Large intestine (tissue), 3 donors: ENCODE data around the gene ALDH7A1. TPM values are rescaled to one million over a fixed set of nuclear protein-coding genes. Genes with fewer than 3 reads are reported as not detected.

Experiments
- DNase-seq, 2 donors: peaks; one replicate each; pipeline versions ENCODE4 v3.0.0 to v3.0.0-alpha.2; 2013
- H3K27ac ChIP-seq: one replicate; pipeline ENCODE4 v1.5.1; 2013; ENCODE audit warnings: low read length
- H3K27me3 ChIP-seq: 2 replicates; pipeline ENCODE4 v1.6.1; 2013; ENCODE audit warnings: low read length; ENCODE audit not compliant: control insufficient read depth, insufficient read depth
- H3K36me3 ChIP-seq: 2 replicates; pipeline ENCODE4 v1.6.1; 2013; ENCODE audit warnings: low read length; ENCODE audit not compliant: control insufficient read depth, insufficient read depth
- H3K4me1 ChIP-seq: one replicate; pipeline ENCODE4 v1.6.1; 2013; ENCODE audit warnings: low read length; ENCODE audit not compliant: control insufficient read depth, insufficient read depth
- H3K4me3 ChIP-seq: one replicate; pipeline ENCODE4 v1.5.1; 2013; ENCODE audit warnings: low read length
- H3K9me3 ChIP-seq: one replicate; pipeline ENCODE4 v1.6.1; 2013; ENCODE audit warnings: mild to moderate bottlenecking, low read depth, low read length, moderate library complexity; ENCODE audit not compliant: control insufficient read depth
- WGBS: methylation state at CpG from one replicate; pipeline ENCODE4 v1.1.5; 2013; ENCODE audit warnings: low lambda C conversion rate; ENCODE audit not compliant: insufficient coverage; 5-methylcytosine and 5-hydroxymethylcytosine counted together
- polyA plus RNA-seq: library from polyadenylated mRNA; unstranded; fragments of 120-200 nt; gene quantifications from one replicate; pipeline ENCODE4 v1.2.1, GENCODE V29; 2013

ALDH7A1 gene
- polyA plus RNA-seq, 1 donor, result 66.4 TPM

GRCh38 chr5:126538579-126538978 is 56.4 kb downstream of the ALDH7A1 start:
- Histone ChIP-seq H3K4me3 (no peak overlapping the region), H3K9me3 (no peaks in the 10 kb centered on the region), H3K27ac (no peak overlapping the region), H3K36me3 (no peaks in the 10 kb centered on the region), H3K4me1 (peaks cover 9% of the 10 kb centered on the region), H3K27me3 (no peaks in the 10 kb centered on the region)
- 67% methylated on average over 1 of the region's 1 CpG for WGBS
- DNase-seq, result no peak

GRCh38 chr5:126536874-126537273 is 58.1 kb downstream of the ALDH7A1 start:
- Histone ChIP-seq H3K36me3 (no peaks in the 10 kb centered on the region), H3K27me3 (no peaks in the 10 kb centered on the region), H3K9me3 (no peaks in the 10 kb centered on the region), H3K27ac (no peak overlapping the region), H3K4me3 (no peak overlapping the region), H3K4me1 (peaks cover 2% of the 10 kb centered on the region)
- DNase-seq, result no peak
- 54% methylated on average over 3 of the region's 3 CpGs for WGBS

DNA sequence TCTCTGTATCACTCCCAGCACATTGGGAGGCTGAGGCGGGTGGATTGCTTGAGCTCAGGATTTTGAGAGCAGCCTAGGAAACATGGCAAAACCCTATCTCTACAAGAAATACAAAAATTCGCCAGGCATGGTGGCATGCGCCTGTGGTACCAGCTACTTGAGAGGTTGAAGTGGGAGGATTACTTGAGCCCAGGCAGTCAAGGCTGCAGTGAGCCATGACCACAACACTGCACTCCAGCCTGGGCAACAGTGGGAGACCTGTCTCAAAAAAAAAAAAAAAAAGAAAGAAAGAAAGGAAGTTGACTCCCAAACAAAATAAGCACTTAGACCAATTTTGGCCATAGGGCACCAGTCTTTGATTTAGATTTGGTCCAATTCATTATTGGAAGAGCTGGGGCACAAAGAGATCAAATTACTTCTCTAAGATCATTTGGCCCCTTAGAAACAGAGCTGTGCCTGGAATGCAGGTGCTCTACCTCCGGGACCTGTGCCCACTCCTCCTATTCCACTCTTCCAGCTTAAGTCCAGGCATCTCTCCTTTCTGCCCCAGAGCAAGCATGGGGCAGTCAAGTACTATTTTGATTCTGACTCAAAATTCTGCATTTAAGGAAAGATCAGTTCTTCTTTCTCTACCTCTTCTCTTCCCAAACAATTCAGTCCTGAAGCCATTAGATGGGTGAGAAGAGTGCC is 59.0 kb downstream of the ALDH7A1 start:
- Histone ChIP-seq H3K36me3 (no peaks in the 10 kb centered on the region), H3K27me3 (no peaks in the 10 kb centered on the region), H3K27ac (no peak overlapping the region), H3K4me3 (no peak overlapping the region), H3K4me1 (peaks cover 2% of the 10 kb centered on the region), H3K9me3 (no peaks in the 10 kb centered on the region)
- no peak for DNase-seq
- WGBS, result no CpG with 5 or more reads among the region's 4 CpGs

- Histone ChIP-seq H3K4me1 (peaks cover 2% of the 10 kb centered on the region), H3K27me3 (no peaks in the 10 kb centered on the region), H3K36me3 (no peaks in the 10 kb centered on the region), H3K27ac (no peak overlapping the region), H3K4me3 (no peak overlapping the region), H3K9me3 (no peaks in the 10 kb centered on the region)
- no peak for DNase-seq
- no CpG with 5 or more reads among the region's 1 CpG for WGBS
Observed at GRCh38 chr5:126534553-126534952, 60.5 kb downstream of the ALDH7A1 start.

GRCh38 chr5:126531543-126532120 is 63.4 kb downstream of the ALDH7A1 start:
- Histone ChIP-seq H3K4me1 (no peaks in the 10 kb centered on the region), H3K27me3 (no peaks in the 10 kb centered on the region), H3K27ac (no peak overlapping the region), H3K9me3 (no peaks in the 10 kb centered on the region), H3K36me3 (no peaks in the 10 kb centered on the region), H3K4me3 (no peak overlapping the region)
- 83% methylated on average over 1 of the region's 4 CpGs for WGBS
- no peak for DNase-seq

GRCh38 chr5:126527892-126528291 is 67.1 kb downstream of the ALDH7A1 start:
- no peak overlapping the region for H3K27ac ChIP-seq
- no peaks in the 10 kb centered on the region for H3K9me3 ChIP-seq
- no peaks in the 10 kb centered on the region for H3K27me3 ChIP-seq
- H3K36me3 ChIP-seq, result no peaks in the 10 kb centered on the region
- H3K4me1 ChIP-seq, result no peaks in the 10 kb centered on the region
- no peak for DNase-seq
- H3K4me3 ChIP-seq, result no peak overlapping the region

DNA sequence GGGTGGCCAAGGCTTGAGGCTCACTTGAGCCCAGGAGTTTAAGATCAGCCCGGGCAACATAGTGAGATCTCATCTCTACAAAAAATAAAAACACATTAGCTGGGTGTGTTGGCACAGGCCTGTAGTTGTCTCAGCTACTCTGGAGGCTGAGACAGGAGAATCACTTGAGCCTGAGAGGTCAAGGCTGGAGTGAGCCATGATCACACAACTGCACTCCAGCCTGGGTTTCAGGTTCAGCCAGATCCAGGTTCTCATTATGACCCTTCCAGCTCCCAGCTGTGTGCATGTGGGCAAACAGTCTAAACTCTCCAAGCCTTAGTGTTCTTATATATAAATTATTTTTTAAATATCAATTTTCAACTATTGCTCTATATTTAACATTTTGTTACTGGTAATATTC is 67.9 kb downstream of the ALDH7A1 start:
- Histone ChIP-seq H3K36me3 (no peaks in the 10 kb centered on the region), H3K4me3 (no peak overlapping the region), H3K27ac (no peak overlapping the region), H3K27me3 (no peaks in the 10 kb centered on the region), H3K4me1 (no peaks in the 10 kb centered on the region), H3K9me3 (no peaks in the 10 kb centered on the region)
- no peak for DNase-seq
- no CpG with 5 or more reads among the region's 1 CpG for WGBS

DNA sequence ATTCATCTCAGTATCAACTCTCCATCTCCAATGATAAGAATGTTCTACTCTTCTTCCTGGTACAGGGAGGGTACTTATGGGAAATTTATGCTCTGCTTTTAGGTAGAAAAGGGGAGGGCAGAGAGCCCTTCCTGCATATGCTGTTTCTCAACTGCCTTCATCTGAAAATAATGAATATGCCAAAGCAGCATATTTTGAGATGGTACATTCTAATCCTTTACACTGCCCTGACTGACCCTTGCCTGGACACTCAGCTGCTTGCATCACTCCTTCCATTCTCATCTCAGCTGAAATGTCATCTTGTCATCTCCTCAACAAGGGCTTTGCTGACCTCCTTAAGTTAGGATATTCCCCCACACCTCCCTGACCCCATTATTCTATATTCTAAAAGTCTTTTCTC is 68.5 kb downstream of the ALDH7A1 start:
- Histone ChIP-seq H3K9me3 (no peaks in the 10 kb centered on the region), H3K27ac (no peak overlapping the region), H3K27me3 (no peaks in the 10 kb centered on the region), H3K36me3 (no peaks in the 10 kb centered on the region), H3K4me1 (no peaks in the 10 kb centered on the region), H3K4me3 (no peak overlapping the region)
- no peak for DNase-seq

- H3K27me3 ChIP-seq, result no peaks in the 10 kb centered on the region
Observed at GRCh38 chr5:126525630-126526245, 69.3 kb downstream of the ALDH7A1 start.

GRCh38 chr5:126523818-126524510 is 71.1 kb downstream of the ALDH7A1 start:
- H3K4me1 ChIP-seq, result no peaks in the 10 kb centered on the region
- no peak for DNase-seq
- H3K27ac ChIP-seq, result no peak overlapping the region
- no peak overlapping the region for H3K4me3 ChIP-seq
- no CpG with 5 or more reads among the region's 8 CpGs for WGBS
- H3K9me3 ChIP-seq, result no peaks in the 10 kb centered on the region
- no peaks in the 10 kb centered on the region for H3K36me3 ChIP-seq
- H3K27me3 ChIP-seq, result no peaks in the 10 kb centered on the region

More at GRCh38 chr5:126525630-126526245, 69.3 kb downstream of the ALDH7A1 start:
- Histone ChIP-seq H3K36me3 (no peaks in the 10 kb centered on the region), H3K4me3 (no peak overlapping the region), H3K27ac (no peak overlapping the region), H3K9me3 (no peaks in the 10 kb centered on the region), H3K4me1 (no peaks in the 10 kb centered on the region)
- peak in 1 of 2 donors; percentile 35 for DNase-seq
- 73% methylated on average over 2 of the region's 5 CpGs for WGBS
